ENCODE results near the gene CBX8. TPM values are rescaled to one million over a fixed set of nuclear protein-coding genes. Genes with fewer than 3 reads are reported as not detected.
A peak's percentile ranks its signal among the peaks of the same experiment; 100 is the strongest.

The CBX8 gene
- total and polyA plus RNA-seq, 2 of the 13 experiments (the other 11 are each of a cell fraction or from before 2014, with no cell fraction given) = 0.34 to 12.6 TPM

GRCh38 chr17:79836510-79836971, 39.7 kb upstream of the CBX8 start (continued):
- no peak for TF ChIP-seq BCL3 (CRISPR knock-in tag; IDR thresholded peaks at IDR 0.05)
- peak; percentile 0; the same call in 1 of the 2 replicates for TF ChIP-seq ZNF350 (CRISPR knock-in tag; IDR thresholded peaks at IDR 0.05; ENCODE audit: borderline replicate concordance, low read depth)
- peak; percentile 76; the same call in 1 of the 2 replicates for TF ChIP-seq CEBPB (IDR thresholded peaks at IDR 0.05; ENCODE audit: borderline replicate concordance, low read depth, low read length)
- TF ChIP-seq ZBTB33 (CRISPR knock-in tag; IDR thresholded peaks at IDR 0.05) = peak; percentile 74
- TF ChIP-seq ZBTB34 (CRISPR knock-in tag; IDR thresholded peaks at IDR 0.05) = no peak
- no peak for TF ChIP-seq ZNF776 (CRISPR knock-in tag; IDR thresholded peaks at IDR 0.05)
- no peak for TF ChIP-seq ZC3H13 (CRISPR knock-in tag; IDR thresholded peaks at IDR 0.05)
- TF ChIP-seq KDM4B (CRISPR knock-in tag; IDR thresholded peaks at IDR 0.05) = 0 out of 2 replicates have a peak, but pooled peaks have one; percentile 21
- no peak for TF ChIP-seq ZNF543 (CRISPR knock-in tag; IDR thresholded peaks at IDR 0.05)
- no peak for TF ChIP-seq HMGA1 (CRISPR knock-in tag; conservative IDR thresholded peaks at IDR 0.05)
- TF ChIP-seq NFYB (CRISPR knock-in tag; IDR thresholded peaks at IDR 0.05) = no peak
- TF ChIP-seq ADNP (CRISPR knock-in tag; IDR thresholded peaks at IDR 0.05) = no peak
- TF ChIP-seq RBM22 (optimal IDR thresholded peaks at IDR 0.05; ENCODE audit: low read length) = peak; percentile 76
- no peak for TF ChIP-seq MAFF (IDR thresholded peaks at IDR 0.05; ENCODE audit: low read depth, low read length)
- no peak for TF ChIP-seq ZNF20 (CRISPR knock-in tag; IDR thresholded peaks at IDR 0.05)
- TF ChIP-seq ZNF451 (CRISPR knock-in tag; IDR thresholded peaks at IDR 0.05) = no peak
- peak; percentile 68; the same call in 1 of the 2 replicates for TF ChIP-seq ZNF749 (CRISPR knock-in tag; IDR thresholded peaks at IDR 0.05; ENCODE audit: borderline replicate concordance)
- TF ChIP-seq POLR2G (IDR thresholded peaks at IDR 0.05; ENCODE audit: low read depth, low read length) = no peak
- TF ChIP-seq MNT (IDR thresholded peaks at IDR 0.05) = no peak
- TF ChIP-seq TBX3 (IDR thresholded peaks at IDR 0.05; ENCODE audit: borderline replicate concordance) = no peak
- TF ChIP-seq ZNF441 (CRISPR knock-in tag; IDR thresholded peaks at IDR 0.05; ENCODE audit: borderline replicate concordance) = no peak
- TF ChIP-seq SNAPC5 (CRISPR knock-in tag; IDR thresholded peaks at IDR 0.05; ENCODE audit: borderline replicate concordance) = no peak
- TF ChIP-seq FOXA1 (IDR thresholded peaks at IDR 0.05) = no peak
- no peak for TF ChIP-seq FOXA1 (CRISPR knock-in tag; IDR thresholded peaks at IDR 0.05)
- TF ChIP-seq THRA (CRISPR knock-in tag; IDR thresholded peaks at IDR 0.05; ENCODE audit: borderline replicate concordance) = no peak

All from HepG2 (cell line).